ENCODE data around the gene RERE. TPM values are rescaled to one million over a fixed set of nuclear protein-coding genes. Genes with fewer than 3 reads are reported as not detected.
A peak's percentile ranks its signal among the peaks of the same experiment; 100 is the strongest.

The RERE gene
- polyA plus RNA-seq, 1 of the 3 experiments (the other 2 are of a cell fraction), result 8.1 TPM

DNA sequence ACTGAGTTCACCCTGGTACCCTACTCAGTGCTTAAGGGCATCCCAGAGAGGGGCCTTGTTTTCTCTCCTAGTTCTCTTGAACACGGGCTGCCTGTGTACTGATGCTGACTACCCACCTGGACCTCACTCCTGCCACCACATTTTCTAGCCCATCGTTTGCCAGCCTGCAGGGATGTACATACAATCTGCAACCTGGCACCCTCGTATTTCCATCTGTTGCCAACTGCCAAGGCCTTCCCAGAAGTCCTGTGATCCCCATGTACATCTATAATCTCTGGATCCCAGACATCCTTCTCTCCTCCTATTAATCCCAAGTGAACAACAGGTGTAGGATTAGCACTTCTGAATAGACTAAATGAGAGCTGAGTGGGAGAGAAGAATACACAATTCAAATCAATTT, 287.5 kb downstream of the RERE start:
- no peaks in the 10 kb centered on the region for H3K9me3 ChIP-seq
- H3K4me2 ChIP-seq, result no peak overlapping the region
- H3K36me3 ChIP-seq (replicated peaks in 1 of 2; ENCODE audit: control insufficient read depth in 1 of 2, insufficient read depth in 2 of 2, low read length in 1 of 2), result no peaks in the 10 kb centered on the region
- TF ChIP-seq POLR2AphosphoS5 (IDR thresholded peaks at IDR 0.05; ENCODE audit: low read depth, low read length) (no peak), GABPA (IDR thresholded peaks at IDR 0.05; ENCODE audit: low read depth) (no peak), RCOR1 (IDR thresholded peaks at IDR 0.05; ENCODE audit: low read length) (no peak), TCF12 (IDR thresholded peaks at IDR 0.05) (no peak)
- H3K4me1 ChIP-seq (ENCODE audit: control insufficient read depth in 1 of 2, insufficient read depth in 2 of 2, low read depth in 1 of 2, low read length in 1 of 2), result peaks cover 10 to 17% of the 10 kb centered on the region in 2 experiments; a peak in 3 of 4 replicates
- H3K9ac ChIP-seq, result no peak overlapping the region
- no peaks in the 10 kb centered on the region for H3K27me3 ChIP-seq (ENCODE audit: insufficient read depth)
- no peak overlapping the region for H3K27ac ChIP-seq (ENCODE audit: low read depth in 2 of 2, low read length in 1 of 2)
- no peak for DNase-seq
- H3K79me2 ChIP-seq (ENCODE audit: insufficient read depth), result peaks cover 5% of the 10 kb centered on the region; the same call in 1 of the 2 replicates
- H2AFZ ChIP-seq (ENCODE audit: low read depth), result no peak overlapping the region
- CTCF ChIA-PET, result no interaction called here
- peaks cover 13% of the 10 kb centered on the region for H3F3A ChIP-seq (replicated peaks; ENCODE audit: insufficient read depth)
- POLR2A ChIA-PET, result no interaction called here
- H4K20me1 ChIP-seq (ENCODE audit: insufficient read depth), result no peaks in the 10 kb centered on the region
- H3K4me3 ChIP-seq (ENCODE audit: low read depth in 2 of 2, low read length in 1 of 2), result no peak overlapping the region
- no peaks in the 10 kb centered on the region for H3K9me2 ChIP-seq
- WGBS (ENCODE audit: low lambda C conversion rate), result 94% methylated on average over 2 of the region's 3 CpGs

DNA sequence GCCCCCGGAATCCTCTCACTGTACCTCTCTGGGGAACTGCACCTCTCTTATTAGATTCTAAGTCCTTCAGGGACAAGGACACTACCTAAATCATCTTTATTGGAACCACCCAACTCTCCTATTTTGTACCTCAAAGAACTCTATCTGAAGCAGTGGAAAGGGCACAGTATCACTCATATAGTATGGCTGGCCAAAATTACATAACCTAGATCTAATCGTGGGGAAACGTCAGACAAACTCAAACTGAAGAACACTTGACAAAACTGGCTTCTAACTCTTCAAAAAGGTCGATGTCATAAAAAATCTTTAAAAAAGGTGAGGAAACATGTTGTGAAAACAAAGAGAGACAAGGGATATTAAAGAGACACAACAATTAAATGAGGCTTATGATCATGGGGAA, 289.5 kb downstream of the RERE start:
- WGBS (ENCODE audit: low lambda C conversion rate), result 72% methylated on average over 4 of the region's 4 CpGs
- Histone ChIP-seq H4K20me1 (ENCODE audit: insufficient read depth) (no peaks in the 10 kb centered on the region), H3K27ac (ENCODE audit: low read depth in 2 of 2, low read length in 1 of 2) (peak overlapping the region in 1 of 2 experiments; percentile 87; a peak in 2 of 4 replicates), H3K9me3 (no peaks in the 10 kb centered on the region), H3K4me1 (ENCODE audit: control insufficient read depth in 1 of 2, insufficient read depth in 2 of 2, low read depth in 1 of 2, low read length in 1 of 2) (peaks cover 15 to 24% of the 10 kb centered on the region in 2 experiments; a peak in 3 of 4 replicates), H3K27me3 (ENCODE audit: insufficient read depth) (no peaks in the 10 kb centered on the region), H2AFZ (ENCODE audit: low read depth) (no peak overlapping the region), H3F3A (replicated peaks; ENCODE audit: insufficient read depth) (peaks cover 24% of the 10 kb centered on the region), H3K9ac (no peak overlapping the region), H3K79me2 (ENCODE audit: insufficient read depth) (peaks cover 24% of the 10 kb centered on the region), H3K9me2 (no peaks in the 10 kb centered on the region), H3K36me3 (replicated peaks in 1 of 2; ENCODE audit: control insufficient read depth in 1 of 2, insufficient read depth in 2 of 2, low read length in 1 of 2) (no peaks in the 10 kb centered on the region), H3K4me3 (ENCODE audit: low read depth in 2 of 2, low read length in 1 of 2) (no peak overlapping the region), H3K4me2 (no peak overlapping the region)
- TF ChIP-seq, protein P1, sequence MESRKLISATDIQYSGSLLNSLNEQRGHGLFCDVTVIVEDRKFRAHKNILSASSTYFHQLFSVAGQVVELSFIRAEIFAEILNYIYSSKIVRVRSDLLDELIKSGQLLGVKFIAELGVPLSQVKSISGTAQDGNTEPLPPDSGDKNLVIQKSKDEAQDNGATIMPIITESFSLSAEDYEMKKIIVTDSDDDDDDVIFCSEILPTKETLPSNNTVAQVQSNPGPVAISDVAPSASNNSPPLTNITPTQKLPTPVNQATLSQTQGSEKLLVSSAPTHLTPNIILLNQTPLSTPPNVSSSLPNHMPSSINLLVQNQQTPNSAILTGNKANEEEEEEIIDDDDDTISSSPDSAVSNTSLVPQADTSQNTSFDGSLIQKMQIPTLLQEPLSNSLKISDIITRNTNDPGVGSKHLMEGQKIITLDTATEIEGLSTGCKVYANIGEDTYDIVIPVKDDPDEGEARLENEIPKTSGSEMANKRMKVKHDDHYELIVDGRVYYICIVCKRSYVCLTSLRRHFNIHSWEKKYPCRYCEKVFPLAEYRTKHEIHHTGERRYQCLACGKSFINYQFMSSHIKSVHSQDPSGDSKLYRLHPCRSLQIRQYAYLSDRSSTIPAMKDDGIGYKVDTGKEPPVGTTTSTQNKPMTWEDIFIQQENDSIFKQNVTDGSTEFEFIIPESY (IDR thresholded peaks at IDR 0.05; ENCODE audit: borderline replicate concordance, low read depth), result no peak
- TF ChIP-seq GATA2 (CRISPR knock-in tag; IDR thresholded peaks at IDR 0.05) (no peak), POLR2AphosphoS5 (IDR thresholded peaks at IDR 0.05; ENCODE audit: low read depth, low read length) (no peak), RCOR1 (IDR thresholded peaks at IDR 0.05; ENCODE audit: low read length) (no peak), RXRA (IDR thresholded peaks at IDR 0.05; ENCODE audit: borderline replicate concordance, low read depth) (no peak)
- TF ChIP-seq, protein P2, sequence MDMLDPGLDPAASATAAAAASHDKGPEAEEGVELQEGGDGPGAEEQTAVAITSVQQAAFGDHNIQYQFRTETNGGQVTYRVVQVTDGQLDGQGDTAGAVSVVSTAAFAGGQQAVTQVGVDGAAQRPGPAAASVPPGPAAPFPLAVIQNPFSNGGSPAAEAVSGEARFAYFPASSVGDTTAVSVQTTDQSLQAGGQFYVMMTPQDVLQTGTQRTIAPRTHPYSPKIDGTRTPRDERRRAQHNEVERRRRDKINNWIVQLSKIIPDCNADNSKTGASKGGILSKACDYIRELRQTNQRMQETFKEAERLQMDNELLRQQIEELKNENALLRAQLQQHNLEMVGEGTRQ (IDR thresholded peaks at IDR 0.05; ENCODE audit: borderline replicate concordance, low read depth, low read length), result no peak
- TF ChIP-seq, protein P3, sequence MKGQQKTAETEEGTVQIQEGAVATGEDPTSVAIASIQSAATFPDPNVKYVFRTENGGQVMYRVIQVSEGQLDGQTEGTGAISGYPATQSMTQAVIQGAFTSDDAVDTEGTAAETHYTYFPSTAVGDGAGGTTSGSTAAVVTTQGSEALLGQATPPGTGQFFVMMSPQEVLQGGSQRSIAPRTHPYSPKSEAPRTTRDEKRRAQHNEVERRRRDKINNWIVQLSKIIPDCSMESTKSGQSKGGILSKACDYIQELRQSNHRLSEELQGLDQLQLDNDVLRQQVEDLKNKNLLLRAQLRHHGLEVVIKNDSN (IDR thresholded peaks at IDR 0.05; ENCODE audit: borderline replicate concordance, low read depth), result no peak
- POLR2A ChIA-PET, result no interaction called here
- CTCF ChIA-PET, result no interaction called here
- no peak for DNase-seq

Data from SK-N-SH (cell line).